GM12801 (cell line): ENCODE measurements around the gene RRAS2.

ENCODE experiments used
- CTCF ChIP-seq: IDR thresholded peaks from one replicate; pipeline ENCODE4 v1.5.1; 2011; ENCODE audit warnings: control low read depth; ENCODE audit not compliant: insufficient read length; ENCODE audit errors: extremely low read depth

RRAS2 gene

GRCh38 chr11:14309425-14310192, 49.4 kb downstream of the RRAS2 start:
- no peak for TF ChIP-seq CTCF

DNA sequence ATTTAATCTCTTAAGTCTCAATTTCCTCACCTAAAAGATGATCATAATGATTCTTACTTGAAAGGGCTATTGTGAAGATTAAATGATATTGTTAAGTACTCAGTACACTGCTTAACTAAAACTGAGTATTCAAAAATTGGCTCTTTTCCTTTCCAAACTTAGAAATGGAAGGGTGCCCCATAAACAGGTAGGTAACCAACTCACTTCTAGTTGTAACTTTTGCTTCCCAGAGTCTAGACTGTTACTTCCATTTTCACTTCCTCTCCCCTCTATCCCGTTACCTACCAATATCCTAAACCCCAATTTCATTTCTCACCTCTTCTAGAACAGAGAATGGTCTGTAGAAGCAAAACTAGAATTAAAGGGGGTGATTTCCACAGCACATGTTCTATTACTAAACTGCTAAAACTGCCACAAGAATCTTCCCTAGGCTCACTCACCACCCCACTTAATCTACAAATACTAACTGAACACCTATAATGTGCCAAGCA, 50.0 kb downstream of the RRAS2 start:
- TF ChIP-seq CTCF = no peak

- TF ChIP-seq CTCF = no peak
Measured at GRCh38 chr11:14308114-14308896, 50.7 kb downstream of the RRAS2 start.

GRCh38 chr11:14306481-14306880, 52.5 kb downstream of the RRAS2 start:
- no peak for TF ChIP-seq CTCF

- no peak for TF ChIP-seq CTCF
Measured at GRCh38 chr11:14305649-14306048, 53.3 kb downstream of the RRAS2 start.

- TF ChIP-seq CTCF = no peak
Measured at GRCh38 chr11:14304601-14305000, 54.4 kb downstream of the RRAS2 start.

- peak; percentile 74 for TF ChIP-seq CTCF
Measured at GRCh38 chr11:14300661-14301304, 58.2 kb downstream of the RRAS2 start.
